Measurements from ENCODE around the gene MRGPRD. TPM values are rescaled to one million over a fixed set of nuclear protein-coding genes. Genes with fewer than 3 reads are reported as not detected.

Gene MRGPRD
- total RNA-seq, 4 donors from 2014 or later = not detected

- intact Hi-C loops (cut with DNase I) = no loop called here
- DNase-seq = peak in 1 of 2 donors; percentile 24
Observed at GRCh38 chr11:68998390-68998911, 17.7 kb upstream of the MRGPRD start.

GRCh38 chr11:68997995-68998348 lies 17.2 kb upstream of the MRGPRD start:
- no peak for TF ChIP-seq CTCF (IDR thresholded peaks at IDR 0.05)
- TF ChIP-seq POLR2A (IDR thresholded peaks at IDR 0.05) = no peak
- Histone ChIP-seq H3K4me1 (peaks cover 0 to 20% of the 10 kb centered on the region in 2 donors), H3K4me3 (replicated peaks in 1 of 3) (no peak overlapping the region), H3K27ac (no peak overlapping the region), H3K27me3 (no peaks in the 10 kb centered on the region), H3K36me3 (no peaks in the 10 kb centered on the region), H3K9me3 (no peaks in the 10 kb centered on the region)
- no peak for DNase-seq
- intact Hi-C loops (cut with DNase I) = no loop called here

More at GRCh38 chr11:68998390-68998911, 17.7 kb upstream of the MRGPRD start:
- peaks cover 0 to 20% of the 10 kb centered on the region in 2 donors for H3K4me1 ChIP-seq
- no peaks in the 10 kb centered on the region for H3K36me3 ChIP-seq
- TF ChIP-seq POLR2A (IDR thresholded peaks at IDR 0.05) (no peak), CTCF (IDR thresholded peaks at IDR 0.05) (no peak)
- 45 to 48% methylated on average over 8 to 13 of the region's 13 CpGs for WGBS, 2 donors
- H3K27me3 ChIP-seq = no peaks in the 10 kb centered on the region
- H3K4me3 ChIP-seq (replicated peaks in 1 of 3) = no peak overlapping the region
- peak overlapping the region in 1 of 3 donors; percentile 22 for H3K27ac ChIP-seq
- no peaks in the 10 kb centered on the region for H3K9me3 ChIP-seq

GRCh38 chr11:68997124-68997994 lies 16.6 kb upstream of the MRGPRD start:
- TF ChIP-seq CTCF (IDR thresholded peaks at IDR 0.05) (no peak), POLR2A (IDR thresholded peaks at IDR 0.05) (no peak)
- 84 to 85% methylated on average over 15 to 18 of the region's 19 CpGs for WGBS, 2 donors
- no peak for DNase-seq
- no peaks in the 10 kb centered on the region for H3K36me3 ChIP-seq
- H3K9me3 ChIP-seq = no peaks in the 10 kb centered on the region
- H3K4me1 ChIP-seq = peaks cover 0 to 20% of the 10 kb centered on the region in 2 donors
- H3K27me3 ChIP-seq = no peaks in the 10 kb centered on the region
- H3K27ac ChIP-seq = no peak overlapping the region
- intact Hi-C loops (cut with DNase I) = no loop called here
- no peak overlapping the region for H3K4me3 ChIP-seq (replicated peaks in 1 of 3)

- H3K27ac ChIP-seq = no peak overlapping the region
- DNase-seq = no peak
- TF ChIP-seq POLR2A (IDR thresholded peaks at IDR 0.05) (no peak), CTCF (IDR thresholded peaks at IDR 0.05) (no peak)
Observed at GRCh38 chr11:68996376-68997123, 15.8 kb upstream of the MRGPRD start.

More at GRCh38 chr11:68996376-68997123, 15.8 kb upstream of the MRGPRD start:
- 94 to 95% methylated on average over 16 to 20 of the region's 24 CpGs for WGBS, 2 donors
- Histone ChIP-seq H3K9me3 (no peaks in the 10 kb centered on the region), H3K4me3 (replicated peaks in 1 of 3) (no peak overlapping the region), H3K36me3 (no peaks in the 10 kb centered on the region), H3K27me3 (no peaks in the 10 kb centered on the region), H3K4me1 (peaks cover 0 to 19% of the 10 kb centered on the region in 2 donors)
- intact Hi-C loops (cut with DNase I) = no loop called here

Data from thyroid gland (tissue), 4 donors.